ENCODE measurements around the gene BST2. TPM values are rescaled to one million over a fixed set of nuclear protein-coding genes. Genes with fewer than 3 reads are reported as not detected.

BST2 gene
- polyA plus RNA-seq, 1 donor (not counting 4 experiments of a cell fraction or from before 2014, with no cell fraction given), result 4.4 TPM

DNA sequence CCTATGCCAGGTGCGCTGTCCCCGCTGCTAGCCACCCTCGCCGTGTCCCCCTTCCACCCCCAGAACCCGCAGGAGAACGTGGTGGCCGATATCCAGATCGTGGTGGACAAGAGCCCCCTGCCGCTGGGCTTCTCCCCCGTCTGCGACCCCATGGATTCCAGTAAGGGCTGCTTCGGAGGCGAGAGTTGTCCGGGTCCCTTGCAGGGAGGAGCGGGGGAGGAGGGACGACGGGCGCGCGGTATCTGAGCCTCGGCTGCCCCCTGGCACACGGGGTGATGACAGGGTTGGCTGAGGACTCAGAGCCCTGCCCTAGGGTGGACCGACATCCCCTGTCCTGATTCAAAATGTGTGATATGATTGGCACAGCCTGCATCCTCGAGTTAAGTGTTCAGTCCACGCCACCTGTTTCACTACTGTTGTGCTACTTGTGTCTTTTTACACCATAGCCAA, 15.1 kb upstream of the BST2 start:
- Histone ChIP-seq H2AFZ (ENCODE audit: control insufficient read depth, low read length) (peak overlapping the region; percentile 93), H3K4me2 (ENCODE audit: control insufficient read depth, extremely low read depth, insufficient read depth, low read depth, low read length) (peak overlapping the region; percentile 65), H3K9me1 (ENCODE audit: control insufficient read depth, extremely low read depth, insufficient read depth, low read length) (no peaks in the 10 kb centered on the region), H3K79me2 (ENCODE audit: control insufficient read depth, insufficient read depth, low read length) (no peaks in the 10 kb centered on the region), H3K4me1 (ENCODE audit: control insufficient read depth, extremely low read depth, insufficient read depth, low read length) (peaks cover 9% of the 10 kb centered on the region), H4K20me1 (ENCODE audit: control insufficient read depth, extremely low read depth, insufficient read depth, low read length) (no peaks in the 10 kb centered on the region), H3K9ac (ENCODE audit: control insufficient read depth, extremely low read depth, insufficient read depth, low read length) (peak overlapping the region; percentile 72), H3K9me3 (ENCODE audit: control insufficient read depth, low read depth, low read length) (no peaks in the 10 kb centered on the region), H3K27me3 (ENCODE audit: control insufficient read depth, extremely low read depth, insufficient read depth, low read length) (no peaks in the 10 kb centered on the region), H3K27ac (ENCODE audit: control insufficient read depth, insufficient read depth, low read length) (peak overlapping the region; percentile 26), H3K4me3 (ENCODE audit: control insufficient read depth in 2 of 3, extremely low read depth in 1 of 3, insufficient read depth in 2 of 3, low read depth in 1 of 3, low read length in 3 of 3) (peak overlapping the region; percentile 76 to 87 (median 85)), H3K36me3 (ENCODE audit: control insufficient read depth in 2 of 2, extremely low read depth in 1 of 2, insufficient read depth in 2 of 2, low read length in 2 of 2) (peaks cover 0 to 4% of the 10 kb centered on the region in 2 experiments)
- FAIRE-seq (peak; percentile 44), DNase-seq (ENCODE audit: low read depth, low spot score) (no peak)
- dilution Hi-C loops (cut with MboI; ENCODE audit: extremely low pct_ligation_motif_present, low sequenced_read_pairs), result no loop called here
- TF ChIP-seq EZH2 (IDR thresholded peaks at IDR 0.05; ENCODE audit: low read length), result no peak
- TF ChIP-seq, protein P1, sequence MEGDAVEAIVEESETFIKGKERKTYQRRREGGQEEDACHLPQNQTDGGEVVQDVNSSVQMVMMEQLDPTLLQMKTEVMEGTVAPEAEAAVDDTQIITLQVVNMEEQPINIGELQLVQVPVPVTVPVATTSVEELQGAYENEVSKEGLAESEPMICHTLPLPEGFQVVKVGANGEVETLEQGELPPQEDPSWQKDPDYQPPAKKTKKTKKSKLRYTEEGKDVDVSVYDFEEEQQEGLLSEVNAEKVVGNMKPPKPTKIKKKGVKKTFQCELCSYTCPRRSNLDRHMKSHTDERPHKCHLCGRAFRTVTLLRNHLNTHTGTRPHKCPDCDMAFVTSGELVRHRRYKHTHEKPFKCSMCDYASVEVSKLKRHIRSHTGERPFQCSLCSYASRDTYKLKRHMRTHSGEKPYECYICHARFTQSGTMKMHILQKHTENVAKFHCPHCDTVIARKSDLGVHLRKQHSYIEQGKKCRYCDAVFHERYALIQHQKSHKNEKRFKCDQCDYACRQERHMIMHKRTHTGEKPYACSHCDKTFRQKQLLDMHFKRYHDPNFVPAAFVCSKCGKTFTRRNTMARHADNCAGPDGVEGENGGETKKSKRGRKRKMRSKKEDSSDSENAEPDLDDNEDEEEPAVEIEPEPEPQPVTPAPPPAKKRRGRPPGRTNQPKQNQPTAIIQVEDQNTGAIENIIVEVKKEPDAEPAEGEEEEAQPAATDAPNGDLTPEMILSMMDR (optimal IDR thresholded peaks at IDR 0.05 in 1 of 3, IDR thresholded peaks at IDR 0.05 in 1 of 3, conservative IDR thresholded peaks at IDR 0.05 in 1 of 3; ENCODE audit: extremely low read depth in 1 of 3, insufficient read depth in 2 of 3, low read length in 3 of 3), result peak in 2 of 3 experiments; percentile 17 to 56

GRCh38 chr19:17419621-17420474, 14.4 kb upstream of the BST2 start, which contains the start of gene MVB12A:
Gene MVB12A, plus strand, starts transcription at chr19:17420047. Its CDS starts 89 bp downstream, at chr19:17420136.
- peak; percentile 86 for FAIRE-seq
- peak within 1 kb of the TSS; percentile 76 to 87 (median 85) for H3K4me3 ChIP-seq (ENCODE audit: control insufficient read depth in 2 of 3, extremely low read depth in 1 of 3, insufficient read depth in 2 of 3, low read depth in 1 of 3, low read length in 3 of 3)
- peak within 1 kb of the TSS; percentile 93 for H2AFZ ChIP-seq (ENCODE audit: control insufficient read depth, low read length)
- peak within 1 kb of the TSS; percentile 72 for H3K9ac ChIP-seq (ENCODE audit: control insufficient read depth, extremely low read depth, insufficient read depth, low read length)
- dilution Hi-C loops (cut with MboI; ENCODE audit: extremely low pct_ligation_motif_present, low sequenced_read_pairs), result no loop called here
- TF ChIP-seq, protein P1 (optimal IDR thresholded peaks at IDR 0.05 in 1 of 3, IDR thresholded peaks at IDR 0.05 in 1 of 3, conservative IDR thresholded peaks at IDR 0.05 in 1 of 3; ENCODE audit: extremely low read depth in 1 of 3, insufficient read depth in 2 of 3, low read length in 3 of 3), result no peak
- TF ChIP-seq EZH2 (IDR thresholded peaks at IDR 0.05; ENCODE audit: low read length), result no peak
- peaks cover 9% of the 10 kb centered on the region for H3K4me1 ChIP-seq (ENCODE audit: control insufficient read depth, extremely low read depth, insufficient read depth, low read length)
- peaks cover 0 to 4% of the 10 kb centered on the region in 2 experiments for H3K36me3 ChIP-seq (ENCODE audit: control insufficient read depth in 2 of 2, extremely low read depth in 1 of 2, insufficient read depth in 2 of 2, low read length in 2 of 2)
- H3K79me2 ChIP-seq (ENCODE audit: control insufficient read depth, insufficient read depth, low read length), result no peaks in the 10 kb centered on the region
- DNase-seq (ENCODE audit: low read depth, low spot score), result peak; percentile 88
- no peaks in the 10 kb centered on the region for H4K20me1 ChIP-seq (ENCODE audit: control insufficient read depth, extremely low read depth, insufficient read depth, low read length)
- peak within 1 kb of the TSS; percentile 35 for H3K27ac ChIP-seq (ENCODE audit: control insufficient read depth, insufficient read depth, low read length)
- no peaks in the 10 kb centered on the region for H3K27me3 ChIP-seq (ENCODE audit: control insufficient read depth, extremely low read depth, insufficient read depth, low read length)
- H3K4me2 ChIP-seq (ENCODE audit: control insufficient read depth, extremely low read depth, insufficient read depth, low read depth, low read length), result peak within 1 kb of the TSS; percentile 89
- no peaks in the 10 kb centered on the region for H3K9me1 ChIP-seq (ENCODE audit: control insufficient read depth, extremely low read depth, insufficient read depth, low read length)
- H3K9me3 ChIP-seq (ENCODE audit: control insufficient read depth, low read depth, low read length), result no peaks in the 10 kb centered on the region
